ENCODE measurements around the gene STBD1.

Gene STBD1

GRCh38 chr4:76305971-76306881 is at the start of gene STBD1:
Gene STBD1, plus strand, starts transcription at chr4:76306733. Its CDS starts 37 bp downstream, at chr4:76306770.
- TF ChIP-seq, protein P1, sequence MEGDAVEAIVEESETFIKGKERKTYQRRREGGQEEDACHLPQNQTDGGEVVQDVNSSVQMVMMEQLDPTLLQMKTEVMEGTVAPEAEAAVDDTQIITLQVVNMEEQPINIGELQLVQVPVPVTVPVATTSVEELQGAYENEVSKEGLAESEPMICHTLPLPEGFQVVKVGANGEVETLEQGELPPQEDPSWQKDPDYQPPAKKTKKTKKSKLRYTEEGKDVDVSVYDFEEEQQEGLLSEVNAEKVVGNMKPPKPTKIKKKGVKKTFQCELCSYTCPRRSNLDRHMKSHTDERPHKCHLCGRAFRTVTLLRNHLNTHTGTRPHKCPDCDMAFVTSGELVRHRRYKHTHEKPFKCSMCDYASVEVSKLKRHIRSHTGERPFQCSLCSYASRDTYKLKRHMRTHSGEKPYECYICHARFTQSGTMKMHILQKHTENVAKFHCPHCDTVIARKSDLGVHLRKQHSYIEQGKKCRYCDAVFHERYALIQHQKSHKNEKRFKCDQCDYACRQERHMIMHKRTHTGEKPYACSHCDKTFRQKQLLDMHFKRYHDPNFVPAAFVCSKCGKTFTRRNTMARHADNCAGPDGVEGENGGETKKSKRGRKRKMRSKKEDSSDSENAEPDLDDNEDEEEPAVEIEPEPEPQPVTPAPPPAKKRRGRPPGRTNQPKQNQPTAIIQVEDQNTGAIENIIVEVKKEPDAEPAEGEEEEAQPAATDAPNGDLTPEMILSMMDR (IDR thresholded peaks at IDR 0.05) = no peak
- H3K9me3 Mint-ChIP-seq = no peaks in the 10 kb centered on the region

GRCh38 chr4:76256968-76257367 is 49.6 kb upstream of the STBD1 start:
- H3K27ac Mint-ChIP-seq = no peak overlapping the region
- no peak for DNase-seq
- TF ChIP-seq, protein P1 (IDR thresholded peaks at IDR 0.05) = no peak
- H3K4me1 Mint-ChIP-seq = peaks cover 15% of the 10 kb centered on the region
- peaks cover 6% of the 10 kb centered on the region for H3K9me3 Mint-ChIP-seq
- peaks cover 43% of the 10 kb centered on the region for H3K27me3 Mint-ChIP-seq (ENCODE audit: low read depth, poor library complexity)
- no peaks in the 10 kb centered on the region for H3K36me3 Mint-ChIP-seq (ENCODE audit: low read depth)
- H3K4me3 Mint-ChIP-seq = no peak overlapping the region

More at GRCh38 chr4:76305971-76306881, at the start of gene STBD1:
- Mint-ChIP-seq H3K36me3 (ENCODE audit: low read depth) (peaks cover 20% of the 10 kb centered on the region), H3K4me3 (peak within 1 kb of the TSS; percentile 91), H3K4me1 (peaks cover 33% of the 10 kb centered on the region), H3K27me3 (ENCODE audit: low read depth, poor library complexity) (peaks cover 26% of the 10 kb centered on the region), H3K27ac (no peak within 1 kb of the TSS)
- peak; percentile 90 for DNase-seq

- TF ChIP-seq, protein P1 (IDR thresholded peaks at IDR 0.05) = no peak
- H3K4me3 Mint-ChIP-seq = no peak overlapping the region
- no peaks in the 10 kb centered on the region for H3K36me3 Mint-ChIP-seq (ENCODE audit: low read depth)
- no peak for DNase-seq
- peaks cover 35% of the 10 kb centered on the region for H3K27me3 Mint-ChIP-seq (ENCODE audit: low read depth, poor library complexity)
- no peak overlapping the region for H3K27ac Mint-ChIP-seq
- peaks cover 15% of the 10 kb centered on the region for H3K4me1 Mint-ChIP-seq
- H3K9me3 Mint-ChIP-seq = peaks cover 6% of the 10 kb centered on the region
These were observed 48.7 kb upstream of the STBD1 start for GRCh38 chr4:76257824-76258223.

DNA sequence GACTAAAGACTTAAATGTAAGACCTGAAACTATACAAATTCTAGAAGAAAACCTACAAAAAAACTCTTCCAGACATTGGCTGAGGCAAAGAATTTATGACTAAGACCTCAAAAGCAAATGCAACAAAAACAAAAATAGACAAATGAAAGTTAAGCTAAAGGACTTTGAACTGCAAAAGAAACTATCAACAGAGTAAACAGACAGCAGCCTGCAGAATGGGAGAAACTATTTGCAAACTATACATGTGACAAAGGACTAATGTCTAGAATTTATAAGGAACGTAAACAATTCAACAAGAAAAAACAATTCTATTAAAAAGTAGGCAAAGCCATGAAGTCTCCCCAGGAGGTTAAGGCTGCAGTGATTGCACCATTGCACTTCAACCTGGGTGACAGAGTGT is 46.0 kb upstream of the STBD1 start:
- Mint-ChIP-seq H3K4me3 (no peak overlapping the region), H3K4me1 (peaks cover 15% of the 10 kb centered on the region), H3K9me3 (peaks cover 6% of the 10 kb centered on the region), H3K27me3 (ENCODE audit: low read depth, poor library complexity) (peaks cover 18% of the 10 kb centered on the region), H3K36me3 (ENCODE audit: low read depth) (no peaks in the 10 kb centered on the region), H3K27ac (no peak overlapping the region)
- TF ChIP-seq, protein P1 (IDR thresholded peaks at IDR 0.05) = no peak
- DNase-seq = no peak

- Mint-ChIP-seq H3K9me3 (peaks cover 2% of the 10 kb centered on the region), H3K27me3 (ENCODE audit: low read depth, poor library complexity) (peaks cover 9% of the 10 kb centered on the region), H3K27ac (no peak overlapping the region), H3K4me3 (no peak overlapping the region), H3K36me3 (ENCODE audit: low read depth) (no peaks in the 10 kb centered on the region), H3K4me1 (peaks cover 6% of the 10 kb centered on the region)
- DNase-seq = no peak
- TF ChIP-seq, protein P1 (IDR thresholded peaks at IDR 0.05) = no peak
These were observed 40.8 kb upstream of the STBD1 start for GRCh38 chr4:76265631-76266218.
